PFSK-1 (cell line): ENCODE measurements around the gene GFER.

Experiments
- POLR2AphosphoS5 ChIP-seq: IDR thresholded peaks from 2 replicates; pipeline ENCODE4 v1.6.1; 2012; ENCODE audit warnings: low read depth, mild to moderate bottlenecking, control low read depth, low read length, moderate library complexity
- SIN3A ChIP-seq: IDR thresholded peaks from 2 replicates; pipeline ENCODE4 v1.6.1; 2012; ENCODE audit warnings: mild to moderate bottlenecking, low read length, moderate library complexity, borderline replicate concordance; ENCODE audit not compliant: insufficient read depth
- TAF1 ChIP-seq: IDR thresholded peaks from 2 replicates; pipeline ENCODE4 v1.6.1; 2012; ENCODE audit warnings: low read length, control low read depth, borderline replicate concordance; ENCODE audit not compliant: insufficient read depth
- TF ChIP-seq, protein P1 (sequence below), 2 experiments: IDR thresholded peaks; 2 replicates each; pipeline versions ENCODE4 v1.6.1 to v1.8.0; 2011 to 2012; ENCODE audit warnings: low read depth in 2 of 2, low read length in 2 of 2, control low read depth in 1 of 2, inconsistent platforms in 1 of 2, mild to moderate bottlenecking in 1 of 2, moderate library complexity in 1 of 2; ENCODE audit not compliant: insufficient read depth in 1 of 2

DNA sequence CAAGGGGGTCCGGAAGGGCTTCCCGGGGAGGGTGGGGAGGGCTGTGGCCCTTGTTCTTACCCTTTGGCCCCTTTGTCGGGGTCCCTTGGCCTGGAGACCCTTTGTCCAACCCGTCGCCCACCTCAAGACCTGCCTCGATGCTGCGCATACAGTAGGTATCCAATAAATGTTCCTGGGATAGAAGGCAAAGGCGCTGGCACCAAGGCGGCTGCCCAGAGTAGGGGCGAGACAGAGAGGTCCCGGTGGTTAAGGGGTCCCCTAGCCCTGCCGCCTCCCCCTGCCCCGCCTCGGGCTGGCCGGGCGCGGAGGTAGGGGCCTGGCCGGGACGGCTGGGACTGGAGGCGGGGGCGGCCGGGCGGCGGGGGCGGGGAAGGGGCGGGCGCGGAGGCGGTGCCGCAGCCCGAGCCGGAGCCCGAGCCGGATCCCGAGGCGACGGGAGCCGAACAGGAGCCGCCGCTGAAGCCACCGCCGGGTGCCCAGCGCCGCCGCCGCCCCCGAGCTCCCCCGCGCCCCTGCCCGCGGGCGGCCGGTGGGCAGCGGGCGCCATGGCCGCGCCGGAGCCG is 42.5 kb downstream of the GFER start, which contains the start of gene NHERF2:
- TF ChIP-seq, protein P1, sequence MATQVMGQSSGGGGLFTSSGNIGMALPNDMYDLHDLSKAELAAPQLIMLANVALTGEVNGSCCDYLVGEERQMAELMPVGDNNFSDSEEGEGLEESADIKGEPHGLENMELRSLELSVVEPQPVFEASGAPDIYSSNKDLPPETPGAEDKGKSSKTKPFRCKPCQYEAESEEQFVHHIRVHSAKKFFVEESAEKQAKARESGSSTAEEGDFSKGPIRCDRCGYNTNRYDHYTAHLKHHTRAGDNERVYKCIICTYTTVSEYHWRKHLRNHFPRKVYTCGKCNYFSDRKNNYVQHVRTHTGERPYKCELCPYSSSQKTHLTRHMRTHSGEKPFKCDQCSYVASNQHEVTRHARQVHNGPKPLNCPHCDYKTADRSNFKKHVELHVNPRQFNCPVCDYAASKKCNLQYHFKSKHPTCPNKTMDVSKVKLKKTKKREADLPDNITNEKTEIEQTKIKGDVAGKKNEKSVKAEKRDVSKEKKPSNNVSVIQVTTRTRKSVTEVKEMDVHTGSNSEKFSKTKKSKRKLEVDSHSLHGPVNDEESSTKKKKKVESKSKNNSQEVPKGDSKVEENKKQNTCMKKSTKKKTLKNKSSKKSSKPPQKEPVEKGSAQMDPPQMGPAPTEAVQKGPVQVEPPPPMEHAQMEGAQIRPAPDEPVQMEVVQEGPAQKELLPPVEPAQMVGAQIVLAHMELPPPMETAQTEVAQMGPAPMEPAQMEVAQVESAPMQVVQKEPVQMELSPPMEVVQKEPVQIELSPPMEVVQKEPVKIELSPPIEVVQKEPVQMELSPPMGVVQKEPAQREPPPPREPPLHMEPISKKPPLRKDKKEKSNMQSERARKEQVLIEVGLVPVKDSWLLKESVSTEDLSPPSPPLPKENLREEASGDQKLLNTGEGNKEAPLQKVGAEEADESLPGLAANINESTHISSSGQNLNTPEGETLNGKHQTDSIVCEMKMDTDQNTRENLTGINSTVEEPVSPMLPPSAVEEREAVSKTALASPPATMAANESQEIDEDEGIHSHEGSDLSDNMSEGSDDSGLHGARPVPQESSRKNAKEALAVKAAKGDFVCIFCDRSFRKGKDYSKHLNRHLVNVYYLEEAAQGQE (IDR thresholded peaks at IDR 0.05; ENCODE audit: insufficient read depth in 1 of 2, low read depth in 2 of 2, low read length in 2 of 2), result no peak
- TF ChIP-seq POLR2AphosphoS5 (no peak), TAF1 (no peak), SIN3A (no peak)
